ENCODE results near the gene ST6GALNAC3. TPM values are rescaled to one million over a fixed set of nuclear protein-coding genes. Genes with fewer than 3 reads are reported as not detected.

Gene ST6GALNAC3
- total RNA-seq, 1 experiment from 2014 or later, result 2.2 TPM

DNA sequence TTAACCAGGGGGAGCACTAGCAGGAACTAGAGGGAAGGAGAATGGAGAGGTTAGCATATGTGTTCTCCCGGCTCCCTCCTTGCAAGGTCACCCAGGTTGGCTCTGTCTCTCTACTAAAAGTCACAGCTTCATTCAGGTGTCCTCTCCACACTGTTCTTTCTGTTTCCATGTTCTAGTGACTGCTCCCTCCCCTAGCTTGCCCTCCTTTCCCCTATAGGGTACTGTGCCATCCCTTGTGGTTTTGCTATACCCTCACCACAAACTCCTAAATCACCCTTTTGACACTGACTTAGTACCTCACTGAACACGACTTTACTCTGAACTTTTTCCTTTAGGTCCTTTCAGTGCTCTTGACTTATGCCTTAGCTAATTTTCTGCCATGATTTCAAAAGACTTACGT lies 389.3 kb downstream of the ST6GALNAC3 start:
- no peak overlapping the region for H3K27ac ChIP-seq (ENCODE audit: low read depth, low read length)
- H3K9ac ChIP-seq (ENCODE audit: low read length), result no peak overlapping the region
- ChIA-PET POLR2A (no interaction called here), RAD21 (ENCODE audit: low non-redundant PET in 1 of 2, low total read pairs in 2 of 2, uncharacterized antibody in 2 of 2, unreplicated experiment in 2 of 2) (no interaction called here), CTCF (no interaction called here)
- H3K27me3 ChIP-seq (ENCODE audit: insufficient read depth, low read length), result no peaks in the 10 kb centered on the region
- intact Hi-C loops (cut with micrococcal nuclease), result no loop called here
- H3K4me1 ChIP-seq (ENCODE audit: control insufficient read depth in 1 of 2, insufficient read depth in 2 of 2, low read length in 2 of 2), result no peaks in the 10 kb centered on the region
- H3K36me3 ChIP-seq (ENCODE audit: control insufficient read depth in 1 of 2, insufficient read depth in 2 of 2, low read length in 2 of 2), result no peaks in the 10 kb centered on the region
- no peaks in the 10 kb centered on the region for H3K79me2 ChIP-seq (ENCODE audit: insufficient read depth, low read length)
- no peaks in the 10 kb centered on the region for H4K20me1 ChIP-seq (ENCODE audit: insufficient read depth)
- no peaks in the 10 kb centered on the region for H3K9me2 ChIP-seq (ENCODE audit: insufficient read depth)
- no peak overlapping the region for H3K4me3 ChIP-seq (replicated peaks in 1 of 2; ENCODE audit: low read depth in 1 of 2, low read length in 2 of 2)
- no peak for TF ChIP-seq ZNF274 (IDR thresholded peaks at IDR 0.05; ENCODE audit: low read depth, low read length)
- TF ChIP-seq, protein P1, sequence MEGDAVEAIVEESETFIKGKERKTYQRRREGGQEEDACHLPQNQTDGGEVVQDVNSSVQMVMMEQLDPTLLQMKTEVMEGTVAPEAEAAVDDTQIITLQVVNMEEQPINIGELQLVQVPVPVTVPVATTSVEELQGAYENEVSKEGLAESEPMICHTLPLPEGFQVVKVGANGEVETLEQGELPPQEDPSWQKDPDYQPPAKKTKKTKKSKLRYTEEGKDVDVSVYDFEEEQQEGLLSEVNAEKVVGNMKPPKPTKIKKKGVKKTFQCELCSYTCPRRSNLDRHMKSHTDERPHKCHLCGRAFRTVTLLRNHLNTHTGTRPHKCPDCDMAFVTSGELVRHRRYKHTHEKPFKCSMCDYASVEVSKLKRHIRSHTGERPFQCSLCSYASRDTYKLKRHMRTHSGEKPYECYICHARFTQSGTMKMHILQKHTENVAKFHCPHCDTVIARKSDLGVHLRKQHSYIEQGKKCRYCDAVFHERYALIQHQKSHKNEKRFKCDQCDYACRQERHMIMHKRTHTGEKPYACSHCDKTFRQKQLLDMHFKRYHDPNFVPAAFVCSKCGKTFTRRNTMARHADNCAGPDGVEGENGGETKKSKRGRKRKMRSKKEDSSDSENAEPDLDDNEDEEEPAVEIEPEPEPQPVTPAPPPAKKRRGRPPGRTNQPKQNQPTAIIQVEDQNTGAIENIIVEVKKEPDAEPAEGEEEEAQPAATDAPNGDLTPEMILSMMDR (IDR thresholded peaks at IDR 0.05 in 2 of 3, conservative IDR thresholded peaks at IDR 0.05 in 1 of 3; ENCODE audit: borderline replicate concordance in 1 of 3, insufficient read depth in 1 of 3, low read depth in 2 of 3, low read length in 2 of 3), result no peak
- DNase-seq (ENCODE audit: low read depth, low spot score), result no peak
- no TSS peak for BruUV-seq (replicated peaks)
- ATAC-seq, result no peak
- H3K4me2 ChIP-seq (ENCODE audit: low read length), result no peak overlapping the region
- H3K9me3 ChIP-seq (ENCODE audit: control insufficient read depth in 1 of 2, insufficient read depth in 1 of 2, low read depth in 1 of 2, low read length in 2 of 2), result no peaks in the 10 kb centered on the region
- no peak overlapping the region for H2AFZ ChIP-seq (ENCODE audit: low read depth, low read length, poor library complexity, severe bottlenecking)

DNA sequence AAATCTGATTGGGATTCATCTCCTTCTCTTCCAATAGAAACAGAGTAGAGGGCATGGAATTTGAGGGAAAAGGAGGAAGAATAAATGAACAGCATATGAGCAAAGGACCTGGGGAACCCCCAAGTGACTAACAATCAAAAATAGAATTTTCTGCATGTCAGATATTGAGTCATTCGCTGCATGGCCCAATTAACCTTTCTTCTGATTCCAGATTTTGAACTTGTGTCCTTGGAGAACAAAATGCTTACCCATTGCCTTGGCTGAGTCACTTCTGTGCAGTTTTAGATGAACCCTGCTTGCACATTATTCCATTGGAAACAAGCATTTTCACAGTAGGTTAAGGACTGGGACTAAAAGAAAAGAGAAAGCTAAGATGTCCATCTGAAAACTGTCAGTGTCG lies 390.5 kb downstream of the ST6GALNAC3 start:
- intact Hi-C loops (cut with micrococcal nuclease), result no loop called here
- Histone ChIP-seq H3K9me2 (ENCODE audit: insufficient read depth) (no peaks in the 10 kb centered on the region), H3K4me2 (ENCODE audit: low read length) (no peak overlapping the region), H3K4me3 (replicated peaks in 1 of 2; ENCODE audit: low read depth in 1 of 2, low read length in 2 of 2) (no peak overlapping the region), H2AFZ (ENCODE audit: low read depth, low read length, poor library complexity, severe bottlenecking) (no peak overlapping the region), H3K27ac (ENCODE audit: low read depth, low read length) (no peak overlapping the region), H4K20me1 (ENCODE audit: insufficient read depth) (no peaks in the 10 kb centered on the region), H3K4me1 (ENCODE audit: control insufficient read depth in 1 of 2, insufficient read depth in 2 of 2, low read length in 2 of 2) (no peaks in the 10 kb centered on the region), H3K27me3 (ENCODE audit: insufficient read depth, low read length) (no peaks in the 10 kb centered on the region), H3K36me3 (ENCODE audit: control insufficient read depth in 1 of 2, insufficient read depth in 2 of 2, low read length in 2 of 2) (no peaks in the 10 kb centered on the region), H3K9ac (ENCODE audit: low read length) (no peak overlapping the region), H3K79me2 (ENCODE audit: insufficient read depth, low read length) (no peaks in the 10 kb centered on the region), H3K9me3 (ENCODE audit: control insufficient read depth in 1 of 2, insufficient read depth in 1 of 2, low read depth in 1 of 2, low read length in 2 of 2) (no peaks in the 10 kb centered on the region)
- DNase-seq (ENCODE audit: low read depth, low spot score), result no peak
- POLR2A ChIA-PET, result no interaction called here
- RAD21 ChIA-PET (ENCODE audit: low non-redundant PET in 1 of 2, low total read pairs in 2 of 2, uncharacterized antibody in 2 of 2, unreplicated experiment in 2 of 2), result no interaction called here
- BruUV-seq (replicated peaks), result no TSS peak
- CTCF ChIA-PET, result no interaction called here
- ATAC-seq, result no peak
- TF ChIP-seq EZH2 (IDR thresholded peaks at IDR 0.05) (no peak), EGR1 (IDR thresholded peaks at IDR 0.05; ENCODE audit: low read depth) (no peak), CBX3 (IDR thresholded peaks at IDR 0.05; ENCODE audit: low read depth) (no peak), EZH2phosphoT487 (IDR thresholded peaks at IDR 0.05; ENCODE audit: borderline replicate concordance) (no peak), ZFX (IDR thresholded peaks at IDR 0.05) (no peak), YY1 (IDR thresholded peaks at IDR 0.05; ENCODE audit: extremely low read depth, insufficient replicate concordance, low read depth, low read length) (no peak), SRF (IDR thresholded peaks at IDR 0.05; ENCODE audit: low read depth) (no peak), SIN3A (IDR thresholded peaks at IDR 0.05; ENCODE audit: low read depth) (no peak), TCF7L2 (IDR thresholded peaks at IDR 0.05; ENCODE audit: borderline replicate concordance, extremely low read depth, insufficient read depth, insufficient read length) (no peak)
- TF ChIP-seq, protein P2, sequence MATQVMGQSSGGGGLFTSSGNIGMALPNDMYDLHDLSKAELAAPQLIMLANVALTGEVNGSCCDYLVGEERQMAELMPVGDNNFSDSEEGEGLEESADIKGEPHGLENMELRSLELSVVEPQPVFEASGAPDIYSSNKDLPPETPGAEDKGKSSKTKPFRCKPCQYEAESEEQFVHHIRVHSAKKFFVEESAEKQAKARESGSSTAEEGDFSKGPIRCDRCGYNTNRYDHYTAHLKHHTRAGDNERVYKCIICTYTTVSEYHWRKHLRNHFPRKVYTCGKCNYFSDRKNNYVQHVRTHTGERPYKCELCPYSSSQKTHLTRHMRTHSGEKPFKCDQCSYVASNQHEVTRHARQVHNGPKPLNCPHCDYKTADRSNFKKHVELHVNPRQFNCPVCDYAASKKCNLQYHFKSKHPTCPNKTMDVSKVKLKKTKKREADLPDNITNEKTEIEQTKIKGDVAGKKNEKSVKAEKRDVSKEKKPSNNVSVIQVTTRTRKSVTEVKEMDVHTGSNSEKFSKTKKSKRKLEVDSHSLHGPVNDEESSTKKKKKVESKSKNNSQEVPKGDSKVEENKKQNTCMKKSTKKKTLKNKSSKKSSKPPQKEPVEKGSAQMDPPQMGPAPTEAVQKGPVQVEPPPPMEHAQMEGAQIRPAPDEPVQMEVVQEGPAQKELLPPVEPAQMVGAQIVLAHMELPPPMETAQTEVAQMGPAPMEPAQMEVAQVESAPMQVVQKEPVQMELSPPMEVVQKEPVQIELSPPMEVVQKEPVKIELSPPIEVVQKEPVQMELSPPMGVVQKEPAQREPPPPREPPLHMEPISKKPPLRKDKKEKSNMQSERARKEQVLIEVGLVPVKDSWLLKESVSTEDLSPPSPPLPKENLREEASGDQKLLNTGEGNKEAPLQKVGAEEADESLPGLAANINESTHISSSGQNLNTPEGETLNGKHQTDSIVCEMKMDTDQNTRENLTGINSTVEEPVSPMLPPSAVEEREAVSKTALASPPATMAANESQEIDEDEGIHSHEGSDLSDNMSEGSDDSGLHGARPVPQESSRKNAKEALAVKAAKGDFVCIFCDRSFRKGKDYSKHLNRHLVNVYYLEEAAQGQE (IDR thresholded peaks at IDR 0.05; ENCODE audit: low read depth), result no peak
- TF ChIP-seq, protein P3, sequence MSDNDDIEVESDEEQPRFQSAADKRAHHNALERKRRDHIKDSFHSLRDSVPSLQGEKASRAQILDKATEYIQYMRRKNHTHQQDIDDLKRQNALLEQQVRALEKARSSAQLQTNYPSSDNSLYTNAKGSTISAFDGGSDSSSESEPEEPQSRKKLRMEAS (IDR thresholded peaks at IDR 0.05), result no peak
- TF ChIP-seq, protein P1 (IDR thresholded peaks at IDR 0.05 in 2 of 3, conservative IDR thresholded peaks at IDR 0.05 in 1 of 3; ENCODE audit: borderline replicate concordance in 1 of 3, insufficient read depth in 1 of 3, low read depth in 2 of 3, low read length in 2 of 3), result no peak

Measured in HCT116 (cell line).